Gastroesophageal sphincter (tissue), 3 donors: ENCODE results near the gene RRAGD.

Source experiments
- CTCF ChIP-seq, 4 experiments: fragments of 200-600 bp in 2 of 4; fragments of 450-650 bp in 2 of 4; sonication (generic) in 1 of 4; IDR thresholded peaks; one replicate each; pipeline ENCODE4 v1.5.1; 2017 to 2019; ENCODE audit warnings: antibody characterized with exemption in 4 of 4, mild to moderate bottlenecking in 2 of 4, moderate library complexity in 2 of 4
- EP300 ChIP-seq: sonication (generic); formaldehyde crosslinking; IDR thresholded peaks from one replicate; pipeline ENCODE4 v1.6.1; 2017; ENCODE audit warnings: antibody characterized with exemption, mild to moderate bottlenecking
- POLR2AphosphoS5 ChIP-seq: sonication (generic); formaldehyde crosslinking; IDR thresholded peaks from one replicate; pipeline ENCODE4 v1.6.1; 2017; ENCODE audit warnings: antibody characterized with exemption

- TF ChIP-seq POLR2AphosphoS5, result no peak
- no peak for TF ChIP-seq EP300
- no peak for TF ChIP-seq CTCF (IDR thresholded peaks at IDR 0.05)
Measured at GRCh38 chr6:89320012-89320559, 92.0 kb downstream of the RRAGD start.
